Tibial nerve (tissue), 4 donors: ENCODE results near the gene LRP3. TPM values are rescaled to one million over a fixed set of nuclear protein-coding genes. Genes with fewer than 3 reads are reported as not detected.

Source experiments
- DNase-seq, 2 donors: peaks; one replicate each; pipeline ENCODE4 v3.0.0-alpha.2; 2019; ENCODE audit warnings: low spot score in 2 of 2
- H3K27ac ChIP-seq, 4 donors: fragments of 200-600 bp; sonication (generic) in 3 of 4; one replicate each; pipeline ENCODE4 v1.5.1; 2017 to 2019; ENCODE audit warnings: mild to moderate bottlenecking in 1 of 4
- H3K27me3 ChIP-seq, 2 donors: fragments of 200-600 bp; sonication (generic) in 1 of 2; one replicate each; pipeline versions ENCODE4 v1.5.1 to v1.6.0; 2017 to 2019
- H3K36me3 ChIP-seq, 3 donors: fragments of 200-600 bp; sonication (generic); one replicate each; pipeline ENCODE4 v1.5.1; 2018 to 2019
- H3K4me1 ChIP-seq, 4 donors: fragments of 200-600 bp; sonication (generic) in 3 of 4; one replicate each; pipeline ENCODE4 v1.5.1; 2017 to 2019
- H3K4me3 ChIP-seq, 4 donors: fragments of 200-600 bp; sonication (generic) in 3 of 4; one replicate each; pipeline ENCODE4 v1.5.1; 2017 to 2019; ENCODE audit warnings: mild to moderate bottlenecking in 1 of 4, moderate library complexity in 1 of 4
- H3K9me3 ChIP-seq, 4 donors: fragments of 200-600 bp; sonication (generic) in 3 of 4; one replicate each; pipeline ENCODE4 v1.5.1; 2017 to 2019
- CTCF ChIP-seq, 5 experiments: fragments of 200-600 bp in 3 of 5; fragments of 450-650 bp in 2 of 5; sonication (generic) in 3 of 5; IDR thresholded peaks; one replicate each; pipeline ENCODE4 v1.5.1; 2016 to 2019; ENCODE audit warnings: antibody characterized with exemption in 5 of 5, mild to moderate bottlenecking in 3 of 5, moderate library complexity in 2 of 5
- EP300 ChIP-seq, 2 donors: sonication (generic); formaldehyde crosslinking; IDR thresholded peaks; one replicate each; pipeline ENCODE4 v1.6.1; 2017; ENCODE audit warnings: antibody characterized with exemption in 2 of 2, mild to moderate bottlenecking in 1 of 2
- POLR2A ChIP-seq, 2 donors: fragments of 450-650 bp; IDR thresholded peaks; one replicate each; pipeline ENCODE4 v1.6.1; 2017; ENCODE audit warnings: antibody characterized with exemption in 2 of 2, mild to moderate bottlenecking in 2 of 2, moderate library complexity in 2 of 2
- whole genome bisulfite sequencing, 2 donors: methylation state at CpG; one replicate each; pipeline ENCODE4 v1.1.5; 2018; 5-methylcytosine and 5-hydroxymethylcytosine counted together
- total RNA-seq, 4 donors: library from RNA; depleted of rRNA; stranded (reverse); fragments of >200 nt; gene quantifications; one replicate each; pipeline ENCODE4 v1.1.0, GENCODE V29; 2016

The LRP3 gene
- total RNA-seq, 4 donors from 2014 or later = 19.0 to 39.0 (median 30.2) TPM

- 90 to 93% methylated on average over 9 of the region's 9 CpGs for WGBS, 2 donors
- TF ChIP-seq CTCF (IDR thresholded peaks at IDR 0.05) (no peak), EP300 (IDR thresholded peaks at IDR 0.05) (no peak), POLR2A (IDR thresholded peaks at IDR 0.05) (no peak)
- Histone ChIP-seq H3K27ac (no peak overlapping the region), H3K4me3 (no peak overlapping the region), H3K9me3 (peaks cover 0 to 19% (median 2%) of the 10 kb centered on the region in 4 donors), H3K27me3 (peaks cover 0 to 59% of the 10 kb centered on the region in 2 donors), H3K36me3 (no peaks in the 10 kb centered on the region), H3K4me1 (no peaks in the 10 kb centered on the region)
- no peak for DNase-seq
Measured at GRCh38 chr19:33233056-33233873, 39.1 kb downstream of the LRP3 start.

GRCh38 chr19:33234092-33234491 is 40.0 kb downstream of the LRP3 start:
- TF ChIP-seq POLR2A (IDR thresholded peaks at IDR 0.05) (no peak), EP300 (IDR thresholded peaks at IDR 0.05) (no peak), CTCF (IDR thresholded peaks at IDR 0.05) (no peak)
- DNase-seq = no peak
- H3K4me3 ChIP-seq = no peak overlapping the region
- H3K36me3 ChIP-seq = no peaks in the 10 kb centered on the region
- H3K27ac ChIP-seq = no peak overlapping the region
- 73 to 88% methylated on average over 8 of the region's 8 CpGs for WGBS, 2 donors
- peaks cover 0 to 11% (median 0%) of the 10 kb centered on the region in 4 donors for H3K9me3 ChIP-seq
- no peaks in the 10 kb centered on the region for H3K4me1 ChIP-seq
- H3K27me3 ChIP-seq = peaks cover 0 to 51% of the 10 kb centered on the region in 2 donors

- TF ChIP-seq POLR2A (IDR thresholded peaks at IDR 0.05) = no peak
- TF ChIP-seq CTCF (IDR thresholded peaks at IDR 0.05) = no peak
- no peak for TF ChIP-seq EP300 (IDR thresholded peaks at IDR 0.05)
Measured at GRCh38 chr19:33234736-33235135, 40.6 kb downstream of the LRP3 start.

GRCh38 chr19:33235269-33235995 is 41.3 kb downstream of the LRP3 start:
- no peaks in the 10 kb centered on the region for H3K9me3 ChIP-seq
- H3K27ac ChIP-seq = no peak overlapping the region
- H3K4me1 ChIP-seq = no peaks in the 10 kb centered on the region
- H3K27me3 ChIP-seq = peaks cover 0 to 42% of the 10 kb centered on the region in 2 donors
- peak; percentile 74 to 90 (median 88) for TF ChIP-seq CTCF (IDR thresholded peaks at IDR 0.05)
- no peak for TF ChIP-seq POLR2A (IDR thresholded peaks at IDR 0.05)
- TF ChIP-seq EP300 (IDR thresholded peaks at IDR 0.05) = no peak
- WGBS, 2 donors = 59 to 66% methylated on average over 25 to 29 of the region's 30 CpGs
- peak overlapping the region in 1 of 4 donors; percentile 7 for H3K4me3 ChIP-seq
- H3K36me3 ChIP-seq = no peaks in the 10 kb centered on the region
- DNase-seq = peak; percentile 80 to 92

More at GRCh38 chr19:33234736-33235135, 40.6 kb downstream of the LRP3 start:
- DNase-seq = no peak
- Histone ChIP-seq H3K27ac (no peak overlapping the region), H3K9me3 (peaks cover 0 to 5% (median 0%) of the 10 kb centered on the region in 4 donors), H3K4me1 (no peaks in the 10 kb centered on the region), H3K36me3 (no peaks in the 10 kb centered on the region), H3K27me3 (peaks cover 0 to 45% of the 10 kb centered on the region in 2 donors), H3K4me3 (no peak overlapping the region)
- 59 to 65% methylated on average over 8 to 9 of the region's 9 CpGs for WGBS, 2 donors

- no peak for TF ChIP-seq EP300 (IDR thresholded peaks at IDR 0.05)
- no peak for TF ChIP-seq CTCF (IDR thresholded peaks at IDR 0.05)
- TF ChIP-seq POLR2A (IDR thresholded peaks at IDR 0.05) = no peak
- Histone ChIP-seq H3K9me3 (no peaks in the 10 kb centered on the region), H3K27me3 (peaks cover 0 to 36% of the 10 kb centered on the region in 2 donors), H3K4me1 (no peaks in the 10 kb centered on the region), H3K36me3 (no peaks in the 10 kb centered on the region), H3K4me3 (peak overlapping the region in 1 of 4 donors; percentile 7), H3K27ac (no peak overlapping the region)
- DNase-seq = no peak
- 91 to 96% methylated on average over 19 to 20 of the region's 20 CpGs for WGBS, 2 donors
Measured at GRCh38 chr19:33235996-33236350, 41.8 kb downstream of the LRP3 start.
